ENCODE data around the gene COQ5.

The COQ5 gene

DNA sequence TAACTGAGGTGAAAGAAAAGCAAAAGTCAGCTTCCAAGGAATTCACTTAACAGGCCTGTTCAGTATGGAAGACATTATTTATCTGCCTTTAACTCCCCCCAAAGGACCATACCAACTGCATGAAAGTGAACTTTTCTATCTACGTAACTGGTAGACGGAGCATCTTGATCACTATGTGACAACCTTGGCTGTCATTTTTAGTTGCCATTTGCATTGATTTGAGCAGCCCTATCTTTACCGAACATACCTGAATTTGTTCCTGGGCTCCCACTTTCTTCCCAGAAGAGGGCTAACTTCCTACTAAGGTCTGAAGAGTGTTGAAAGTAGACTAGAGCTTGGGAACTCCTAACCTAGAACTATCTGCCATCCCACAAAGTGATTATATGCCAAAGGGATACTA, 68.8 kb downstream of the COQ5 start:
- Histone ChIP-seq H3K27ac (ENCODE audit: low read depth in 2 of 2, low read length in 2 of 2) (no peak overlapping the region), H3K4me1 (ENCODE audit: control insufficient read depth in 2 of 2, insufficient read depth in 2 of 2, low read length in 2 of 2) (no peaks in the 10 kb centered on the region), H3K36me3 (ENCODE audit: control insufficient read depth in 2 of 2, insufficient read depth in 2 of 2, low read length in 2 of 2) (peaks cover 74 to 82% of the 10 kb centered on the region in 2 donors), H3K9ac (ENCODE audit: low read depth in 1 of 2, low read length in 2 of 2) (no peak overlapping the region), H3K4me3 (ENCODE audit: low read length in 2 of 2) (no peak overlapping the region), H3K9me3 (ENCODE audit: control insufficient read depth in 2 of 2, low read length in 2 of 2) (no peaks in the 10 kb centered on the region), H3K27me3 (ENCODE audit: control insufficient read depth in 2 of 2, insufficient read depth in 2 of 2, low read length in 2 of 2) (no peaks in the 10 kb centered on the region)

DNA sequence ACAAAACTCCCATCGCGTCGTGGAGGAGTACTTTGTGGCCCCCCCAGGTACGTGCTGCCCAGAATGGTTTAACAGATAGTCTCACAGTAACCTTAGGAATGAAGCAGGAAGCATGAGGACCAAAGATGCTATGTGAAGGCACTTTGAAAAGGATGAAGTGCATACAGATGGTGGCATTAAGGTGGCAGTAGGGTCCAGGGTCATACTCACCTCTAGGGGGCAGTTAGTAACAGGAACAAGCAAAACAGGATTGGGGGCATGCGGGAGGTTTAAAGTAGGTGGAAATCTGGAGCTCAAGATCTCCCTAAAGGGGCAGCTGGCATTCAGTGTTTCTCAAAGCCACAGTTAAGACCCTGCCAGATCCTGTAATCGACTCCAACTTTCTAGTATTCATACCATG, 71.8 kb downstream of the COQ5 start:
- H3K36me3 ChIP-seq (ENCODE audit: control insufficient read depth in 2 of 2, insufficient read depth in 2 of 2, low read length in 2 of 2) = peaks cover 45 to 61% of the 10 kb centered on the region in 2 donors
- no peaks in the 10 kb centered on the region for H3K4me1 ChIP-seq (ENCODE audit: control insufficient read depth in 2 of 2, insufficient read depth in 2 of 2, low read length in 2 of 2)
- H3K27me3 ChIP-seq (ENCODE audit: control insufficient read depth in 2 of 2, insufficient read depth in 2 of 2, low read length in 2 of 2) = no peaks in the 10 kb centered on the region
- H3K4me3 ChIP-seq (ENCODE audit: low read length in 2 of 2) = no peak overlapping the region
- no peaks in the 10 kb centered on the region for H3K9me3 ChIP-seq (ENCODE audit: control insufficient read depth in 2 of 2, low read length in 2 of 2)
- no peak overlapping the region for H3K27ac ChIP-seq (ENCODE audit: low read depth in 2 of 2, low read length in 2 of 2)
- no peak overlapping the region for H3K9ac ChIP-seq (ENCODE audit: low read depth in 1 of 2, low read length in 2 of 2)

- Histone ChIP-seq H3K27ac (ENCODE audit: low read depth in 2 of 2, low read length in 2 of 2) (no peak overlapping the region), H3K9me3 (ENCODE audit: control insufficient read depth in 2 of 2, low read length in 2 of 2) (no peaks in the 10 kb centered on the region), H3K9ac (ENCODE audit: low read depth in 1 of 2, low read length in 2 of 2) (no peak overlapping the region), H3K27me3 (ENCODE audit: control insufficient read depth in 2 of 2, insufficient read depth in 2 of 2, low read length in 2 of 2) (no peaks in the 10 kb centered on the region), H3K36me3 (ENCODE audit: control insufficient read depth in 2 of 2, insufficient read depth in 2 of 2, low read length in 2 of 2) (peaks cover 37 to 53% of the 10 kb centered on the region in 2 donors), H3K4me1 (ENCODE audit: control insufficient read depth in 2 of 2, insufficient read depth in 2 of 2, low read length in 2 of 2) (no peaks in the 10 kb centered on the region), H3K4me3 (ENCODE audit: low read length in 2 of 2) (no peak overlapping the region)
These were observed 73.7 kb downstream of the COQ5 start for GRCh38 chr12:120455302-120455701.

DNA sequence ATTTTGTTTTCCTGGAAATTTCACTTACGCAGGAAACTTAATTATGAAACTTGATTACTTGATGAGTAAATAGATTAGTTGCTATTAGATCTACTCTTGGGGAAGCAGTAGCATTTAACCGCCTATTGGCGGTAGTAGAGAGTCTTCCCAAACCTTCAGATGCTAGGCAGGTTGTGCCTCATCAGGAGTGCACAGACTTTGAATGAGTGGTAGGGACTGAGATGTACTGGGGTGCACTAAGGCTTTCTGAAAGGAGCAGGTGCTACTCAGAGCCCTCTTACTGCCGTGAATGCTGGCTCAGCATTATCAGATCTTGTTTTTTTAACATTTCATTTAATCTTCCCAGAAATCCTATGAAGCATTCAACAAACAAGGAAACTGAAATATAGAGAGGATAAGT, 75.0 kb downstream of the COQ5 start:
- H3K9me3 ChIP-seq (ENCODE audit: control insufficient read depth in 2 of 2, low read length in 2 of 2) = no peaks in the 10 kb centered on the region
- no peaks in the 10 kb centered on the region for H3K4me1 ChIP-seq (ENCODE audit: control insufficient read depth in 2 of 2, insufficient read depth in 2 of 2, low read length in 2 of 2)
- H3K36me3 ChIP-seq (ENCODE audit: control insufficient read depth in 2 of 2, insufficient read depth in 2 of 2, low read length in 2 of 2) = peaks cover 27 to 43% of the 10 kb centered on the region in 2 donors
- H3K4me3 ChIP-seq (ENCODE audit: low read length in 2 of 2) = no peak overlapping the region
- no peak overlapping the region for H3K9ac ChIP-seq (ENCODE audit: low read depth in 1 of 2, low read length in 2 of 2)
- H3K27me3 ChIP-seq (ENCODE audit: control insufficient read depth in 2 of 2, insufficient read depth in 2 of 2, low read length in 2 of 2) = no peaks in the 10 kb centered on the region
- no peak overlapping the region for H3K27ac ChIP-seq (ENCODE audit: low read depth in 2 of 2, low read length in 2 of 2)

Data from mucosa of rectum (tissue), 2 donors.